Activated CD4-positive, alpha-beta T cell treated with anti-CD3 and anti-CD28 coated beads, Interleukin-2, amount 10 ng/mL, durations not matched to agents 24 days and 14 days (primary cell): ENCODE results near the gene SLC13A3. TPM values are rescaled to one million over a fixed set of nuclear protein-coding genes. Genes with fewer than 3 reads are reported as not detected.

Experiments
- DNase-seq: peaks from one replicate; pipeline ENCODE4 v3.0.0; 2022
- H3K27ac Mint-ChIP-seq: one replicate; pipeline ENCODE4 v1.8.0; 2022; ENCODE audit warnings: mild to moderate bottlenecking, mixed read lengths
- H3K27me3 Mint-ChIP-seq: one replicate; pipeline ENCODE4 v1.8.0; 2022; ENCODE audit warnings: mixed read lengths
- H3K36me3 Mint-ChIP-seq: one replicate; pipeline ENCODE4 v1.8.0; 2022; ENCODE audit warnings: low read depth, mild to moderate bottlenecking, mixed read lengths
- H3K4me1 Mint-ChIP-seq: one replicate; pipeline ENCODE4 v1.8.0; 2021; ENCODE audit warnings: mixed read lengths
- H3K4me3 Mint-ChIP-seq: one replicate; pipeline ENCODE4 v1.8.0; 2022; ENCODE audit warnings: mild to moderate bottlenecking, moderate library complexity, mixed read lengths
- H3K9me3 Mint-ChIP-seq: one replicate; pipeline ENCODE4 v1.8.0; 2021; ENCODE audit warnings: mixed read lengths
- intact Hi-C: fragments of 100-400 bp; cut with micrococcal nuclease; formaldehyde crosslinking; loops from one replicate; pipeline ENCODE4 v1.15.1; 2023
- total RNA-seq: library from RNA; stranded (reverse); gene quantifications from 2 replicates; pipeline ENCODE4 v1.2.3, GENCODE V29; 2022

SLC13A3 gene
- not detected in 2 replicates for total RNA-seq

- intact Hi-C loops = no loop called here
- H3K4me1 Mint-ChIP-seq = no peaks in the 10 kb centered on the region
- H3K27me3 Mint-ChIP-seq = peaks cover 48% of the 10 kb centered on the region
- no peak within 1 kb of the TSS for H3K27ac Mint-ChIP-seq
- no peaks in the 10 kb centered on the region for H3K9me3 Mint-ChIP-seq
- no peak within 1 kb of the TSS for H3K4me3 Mint-ChIP-seq
- H3K36me3 Mint-ChIP-seq = no peaks in the 10 kb centered on the region
- DNase-seq = no peak
Observed at GRCh38 chr20:46651091-46651962, at the start of gene SLC13A3. Gene SLC13A3 (minus strand): TSS chr20:46651459. CDS start chr20:46651421, 38 bp downstream.

GRCh38 chr20:46701057-46701456 lies 49.8 kb upstream of the SLC13A3 start:
- H3K4me1 Mint-ChIP-seq = peaks cover 1% of the 10 kb centered on the region
- no peak overlapping the region for H3K27ac Mint-ChIP-seq
- intact Hi-C loops = no loop called here
- no peak overlapping the region for H3K4me3 Mint-ChIP-seq
- H3K27me3 Mint-ChIP-seq = peaks cover 23% of the 10 kb centered on the region
- H3K9me3 Mint-ChIP-seq = no peaks in the 10 kb centered on the region
- no peak for DNase-seq
- H3K36me3 Mint-ChIP-seq = no peaks in the 10 kb centered on the region

GRCh38 chr20:46700481-46700880 lies 49.2 kb upstream of the SLC13A3 start:
- Mint-ChIP-seq H3K4me3 (no peak overlapping the region), H3K27me3 (peaks cover 22% of the 10 kb centered on the region), H3K36me3 (no peaks in the 10 kb centered on the region), H3K4me1 (peaks cover 1% of the 10 kb centered on the region), H3K27ac (no peak overlapping the region), H3K9me3 (no peaks in the 10 kb centered on the region)
- intact Hi-C loops = no loop called here
- no peak for DNase-seq

- H3K4me3 Mint-ChIP-seq = no peak overlapping the region
- no peak for DNase-seq
- H3K4me1 Mint-ChIP-seq = peaks cover 1% of the 10 kb centered on the region
- intact Hi-C loops = no loop called here
- peaks cover 16% of the 10 kb centered on the region for H3K27me3 Mint-ChIP-seq
- no peaks in the 10 kb centered on the region for H3K36me3 Mint-ChIP-seq
- H3K27ac Mint-ChIP-seq = no peak overlapping the region
- no peaks in the 10 kb centered on the region for H3K9me3 Mint-ChIP-seq
Observed at GRCh38 chr20:46699651-46700359, 48.5 kb upstream of the SLC13A3 start.

- intact Hi-C loops = no loop called here
- H3K27me3 Mint-ChIP-seq = peaks cover 8% of the 10 kb centered on the region
- H3K9me3 Mint-ChIP-seq = no peaks in the 10 kb centered on the region
Observed at GRCh38 chr20:46698788-46699187, 47.5 kb upstream of the SLC13A3 start.

GRCh38 chr20:46696791-46697279 lies 45.6 kb upstream of the SLC13A3 start:
- H3K27me3 Mint-ChIP-seq = peaks cover 7% of the 10 kb centered on the region
- intact Hi-C loops = no loop called here
- H3K4me3 Mint-ChIP-seq = no peak overlapping the region
- no peaks in the 10 kb centered on the region for H3K36me3 Mint-ChIP-seq
- peaks cover 4% of the 10 kb centered on the region for H3K4me1 Mint-ChIP-seq
- no peak overlapping the region for H3K27ac Mint-ChIP-seq
- no peaks in the 10 kb centered on the region for H3K9me3 Mint-ChIP-seq
- no peak for DNase-seq

More at GRCh38 chr20:46698788-46699187, 47.5 kb upstream of the SLC13A3 start:
- no peak for DNase-seq
- Mint-ChIP-seq H3K4me1 (peaks cover 4% of the 10 kb centered on the region), H3K27ac (no peak overlapping the region), H3K4me3 (no peak overlapping the region), H3K36me3 (no peaks in the 10 kb centered on the region)

- H3K36me3 Mint-ChIP-seq = no peaks in the 10 kb centered on the region
- no peak for DNase-seq
- H3K4me1 Mint-ChIP-seq = peaks cover 4% of the 10 kb centered on the region
- no peak overlapping the region for H3K27ac Mint-ChIP-seq
- H3K9me3 Mint-ChIP-seq = no peaks in the 10 kb centered on the region
- H3K4me3 Mint-ChIP-seq = no peak overlapping the region
- intact Hi-C loops = no loop called here
- H3K27me3 Mint-ChIP-seq = peaks cover 5% of the 10 kb centered on the region
Observed at GRCh38 chr20:46695892-46696291, 44.6 kb upstream of the SLC13A3 start.

GRCh38 chr20:46694484-46694883 lies 43.2 kb upstream of the SLC13A3 start:
- no peak for DNase-seq
- no peak overlapping the region for H3K4me3 Mint-ChIP-seq
- intact Hi-C loops = no loop called here
- H3K27me3 Mint-ChIP-seq = peaks cover 1% of the 10 kb centered on the region
- H3K9me3 Mint-ChIP-seq = no peaks in the 10 kb centered on the region
- H3K27ac Mint-ChIP-seq = no peak overlapping the region
- H3K4me1 Mint-ChIP-seq = peaks cover 11% of the 10 kb centered on the region
- H3K36me3 Mint-ChIP-seq = peaks cover 2% of the 10 kb centered on the region

- Mint-ChIP-seq H3K36me3 (peaks cover 10% of the 10 kb centered on the region), H3K4me3 (no peak overlapping the region), H3K9me3 (no peaks in the 10 kb centered on the region), H3K27me3 (peaks cover 2% of the 10 kb centered on the region), H3K4me1 (peaks cover 32% of the 10 kb centered on the region), H3K27ac (no peak overlapping the region)
- no peak for DNase-seq
- intact Hi-C loops = no loop called here
Observed at GRCh38 chr20:46691196-46691595, 39.9 kb upstream of the SLC13A3 start.

GRCh38 chr20:46690219-46691106 lies 39.2 kb upstream of the SLC13A3 start:
- peak overlapping the region; percentile 98 for H3K4me3 Mint-ChIP-seq
- DNase-seq = no peak
- peaks cover 15% of the 10 kb centered on the region for H3K36me3 Mint-ChIP-seq
- no peaks in the 10 kb centered on the region for H3K9me3 Mint-ChIP-seq
- H3K27me3 Mint-ChIP-seq = peaks cover 2% of the 10 kb centered on the region
- H3K4me1 Mint-ChIP-seq = peaks cover 37% of the 10 kb centered on the region
- H3K27ac Mint-ChIP-seq = peak overlapping the region; percentile 57
- intact Hi-C loops = no loop called here

GRCh38 chr20:46689754-46690085 lies 38.5 kb upstream of the SLC13A3 start:
- H3K4me1 Mint-ChIP-seq = peaks cover 41% of the 10 kb centered on the region
- intact Hi-C loops = loop anchor here (2.0 to 5.0 kb wide), 6 partner anchors 137 to 668 kb away; partner anchors contain the start of genes CDH22, ELMO2 and ZMYND8

GRCh38 chr20:46689082-46689753 lies 38.0 kb upstream of the SLC13A3 start, which contains the start of gene TP53RK:
Gene TP53RK (minus strand): TSS chr20:46689444. CDS start chr20:46689414, 30 bp downstream.
- intact Hi-C loops = loop anchor here (2.0 to 5.0 kb wide), 6 partner anchors 136 to 668 kb away; partner anchors contain the start of genes CDH22, ELMO2 and ZMYND8
- Mint-ChIP-seq H3K27ac (peak within 1 kb of the TSS; percentile 97), H3K9me3 (no peaks in the 10 kb centered on the region), H3K36me3 (peaks cover 20% of the 10 kb centered on the region), H3K4me1 (peaks cover 39% of the 10 kb centered on the region), H3K27me3 (peaks cover 2% of the 10 kb centered on the region), H3K4me3 (peak within 1 kb of the TSS; percentile 98)
- peak; percentile 99 for DNase-seq

More at GRCh38 chr20:46689754-46690085, 38.5 kb upstream of the SLC13A3 start:
- H3K9me3 Mint-ChIP-seq = no peaks in the 10 kb centered on the region
- peaks cover 20% of the 10 kb centered on the region for H3K36me3 Mint-ChIP-seq
- H3K4me3 Mint-ChIP-seq = peak overlapping the region; percentile 98
- DNase-seq = no peak
- H3K27me3 Mint-ChIP-seq = peaks cover 2% of the 10 kb centered on the region
- H3K27ac Mint-ChIP-seq = peak overlapping the region; percentile 97
